Measurements from ENCODE around the gene ORM1. TPM values are rescaled to one million over a fixed set of nuclear protein-coding genes. Genes with fewer than 3 reads are reported as not detected.
A peak's percentile ranks its signal among the peaks of the same experiment; 100 is the strongest.

Gene ORM1
- total RNA-seq, 1 donor from 2014 or later, result not detected

- no peak for TF ChIP-seq CTCF (IDR thresholded peaks at IDR 0.05)
- no peak overlapping the region for H3K27ac Mint-ChIP-seq (ENCODE audit: unreplicated experiment)
- H3K4me3 Mint-ChIP-seq (ENCODE audit: unreplicated experiment), result no peak overlapping the region
- DNase-seq (ENCODE audit: low spot score), result no peak
- no peaks in the 10 kb centered on the region for H3K4me1 Mint-ChIP-seq (ENCODE audit: low read depth)
- H3K27me3 Mint-ChIP-seq (ENCODE audit: low read depth), result no peaks in the 10 kb centered on the region
- H3K36me3 Mint-ChIP-seq (ENCODE audit: low read depth), result peaks cover 37% of the 10 kb centered on the region
- H3K9me3 Mint-ChIP-seq (ENCODE audit: low read depth), result no peaks in the 10 kb centered on the region
Measured at GRCh38 chr9:114336157-114336556, 13.3 kb downstream of the ORM1 start.

GRCh38 chr9:114336699-114337395 is 13.9 kb downstream of the ORM1 start:
- no peak for TF ChIP-seq CTCF (IDR thresholded peaks at IDR 0.05)
- no peak overlapping the region for H3K4me3 Mint-ChIP-seq (ENCODE audit: unreplicated experiment)
- H3K27me3 Mint-ChIP-seq (ENCODE audit: low read depth), result no peaks in the 10 kb centered on the region
- H3K9me3 Mint-ChIP-seq (ENCODE audit: low read depth), result no peaks in the 10 kb centered on the region
- peaks cover 43% of the 10 kb centered on the region for H3K36me3 Mint-ChIP-seq (ENCODE audit: low read depth)
- H3K4me1 Mint-ChIP-seq (ENCODE audit: low read depth), result no peaks in the 10 kb centered on the region
- DNase-seq (ENCODE audit: low spot score), result no peak
- no peak overlapping the region for H3K27ac Mint-ChIP-seq (ENCODE audit: unreplicated experiment)

GRCh38 chr9:114338187-114338586 is 15.3 kb downstream of the ORM1 start:
- H3K4me1 Mint-ChIP-seq (ENCODE audit: low read depth), result no peaks in the 10 kb centered on the region

GRCh38 chr9:114339130-114339908 is 16.4 kb downstream of the ORM1 start:
- Mint-ChIP-seq H3K9me3 (ENCODE audit: low read depth) (no peaks in the 10 kb centered on the region), H3K27me3 (ENCODE audit: low read depth) (no peaks in the 10 kb centered on the region), H3K27ac (ENCODE audit: unreplicated experiment) (no peak overlapping the region), H3K4me1 (ENCODE audit: low read depth) (no peaks in the 10 kb centered on the region), H3K36me3 (ENCODE audit: low read depth) (peaks cover 52% of the 10 kb centered on the region), H3K4me3 (ENCODE audit: unreplicated experiment) (no peak overlapping the region)
- peak; percentile 87 for TF ChIP-seq CTCF (IDR thresholded peaks at IDR 0.05)
- DNase-seq (ENCODE audit: low spot score), result no peak

More at GRCh38 chr9:114338187-114338586, 15.3 kb downstream of the ORM1 start:
- no peaks in the 10 kb centered on the region for H3K9me3 Mint-ChIP-seq (ENCODE audit: low read depth)
- H3K36me3 Mint-ChIP-seq (ENCODE audit: low read depth), result peaks cover 47% of the 10 kb centered on the region
- TF ChIP-seq CTCF (IDR thresholded peaks at IDR 0.05), result no peak
- H3K4me3 Mint-ChIP-seq (ENCODE audit: unreplicated experiment), result no peak overlapping the region
- no peaks in the 10 kb centered on the region for H3K27me3 Mint-ChIP-seq (ENCODE audit: low read depth)
- H3K27ac Mint-ChIP-seq (ENCODE audit: unreplicated experiment), result no peak overlapping the region
- no peak for DNase-seq (ENCODE audit: low spot score)

GRCh38 chr9:114341152-114341830 is 18.4 kb downstream of the ORM1 start:
- Mint-ChIP-seq H3K27me3 (ENCODE audit: low read depth) (no peaks in the 10 kb centered on the region), H3K4me3 (ENCODE audit: unreplicated experiment) (no peak overlapping the region), H3K9me3 (ENCODE audit: low read depth) (no peaks in the 10 kb centered on the region), H3K27ac (ENCODE audit: unreplicated experiment) (no peak overlapping the region), H3K36me3 (ENCODE audit: low read depth) (peaks cover 54% of the 10 kb centered on the region), H3K4me1 (ENCODE audit: low read depth) (no peaks in the 10 kb centered on the region)
- TF ChIP-seq CTCF (IDR thresholded peaks at IDR 0.05), result no peak
- peak; percentile 49 for DNase-seq (ENCODE audit: low spot score)

Measured in chondrocyte (in vitro differentiated cells).